ENCODE data around the gene NHERF2.

- TF ChIP-seq, protein P1, sequence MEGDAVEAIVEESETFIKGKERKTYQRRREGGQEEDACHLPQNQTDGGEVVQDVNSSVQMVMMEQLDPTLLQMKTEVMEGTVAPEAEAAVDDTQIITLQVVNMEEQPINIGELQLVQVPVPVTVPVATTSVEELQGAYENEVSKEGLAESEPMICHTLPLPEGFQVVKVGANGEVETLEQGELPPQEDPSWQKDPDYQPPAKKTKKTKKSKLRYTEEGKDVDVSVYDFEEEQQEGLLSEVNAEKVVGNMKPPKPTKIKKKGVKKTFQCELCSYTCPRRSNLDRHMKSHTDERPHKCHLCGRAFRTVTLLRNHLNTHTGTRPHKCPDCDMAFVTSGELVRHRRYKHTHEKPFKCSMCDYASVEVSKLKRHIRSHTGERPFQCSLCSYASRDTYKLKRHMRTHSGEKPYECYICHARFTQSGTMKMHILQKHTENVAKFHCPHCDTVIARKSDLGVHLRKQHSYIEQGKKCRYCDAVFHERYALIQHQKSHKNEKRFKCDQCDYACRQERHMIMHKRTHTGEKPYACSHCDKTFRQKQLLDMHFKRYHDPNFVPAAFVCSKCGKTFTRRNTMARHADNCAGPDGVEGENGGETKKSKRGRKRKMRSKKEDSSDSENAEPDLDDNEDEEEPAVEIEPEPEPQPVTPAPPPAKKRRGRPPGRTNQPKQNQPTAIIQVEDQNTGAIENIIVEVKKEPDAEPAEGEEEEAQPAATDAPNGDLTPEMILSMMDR (IDR thresholded peaks at IDR 0.05): no peak
- no peak for TF ChIP-seq POLR2AphosphoS5 (IDR thresholded peaks at IDR 0.05; ENCODE audit: low read depth, low read length)
- no peak for TF ChIP-seq REST (IDR thresholded peaks at IDR 0.05; ENCODE audit: insufficient read depth in 1 of 2, low read depth in 2 of 2, low read length in 1 of 2)
- no peak for TF ChIP-seq SIN3A (IDR thresholded peaks at IDR 0.05; ENCODE audit: borderline replicate concordance, insufficient read depth, low read depth, low read length)
These were observed 2.0 kb downstream of the NHERF2 start for GRCh38 chr16:2028620-2029220.

Measured in Panc1 (cell line).